Measurements from ENCODE around the gene BTBD2. TPM values are rescaled to one million over a fixed set of nuclear protein-coding genes. Genes with fewer than 3 reads are reported as not detected.

BTBD2 gene
- polyA plus RNA-seq, 1 donor from 2014 or later, result 46.1 TPM

DNA sequence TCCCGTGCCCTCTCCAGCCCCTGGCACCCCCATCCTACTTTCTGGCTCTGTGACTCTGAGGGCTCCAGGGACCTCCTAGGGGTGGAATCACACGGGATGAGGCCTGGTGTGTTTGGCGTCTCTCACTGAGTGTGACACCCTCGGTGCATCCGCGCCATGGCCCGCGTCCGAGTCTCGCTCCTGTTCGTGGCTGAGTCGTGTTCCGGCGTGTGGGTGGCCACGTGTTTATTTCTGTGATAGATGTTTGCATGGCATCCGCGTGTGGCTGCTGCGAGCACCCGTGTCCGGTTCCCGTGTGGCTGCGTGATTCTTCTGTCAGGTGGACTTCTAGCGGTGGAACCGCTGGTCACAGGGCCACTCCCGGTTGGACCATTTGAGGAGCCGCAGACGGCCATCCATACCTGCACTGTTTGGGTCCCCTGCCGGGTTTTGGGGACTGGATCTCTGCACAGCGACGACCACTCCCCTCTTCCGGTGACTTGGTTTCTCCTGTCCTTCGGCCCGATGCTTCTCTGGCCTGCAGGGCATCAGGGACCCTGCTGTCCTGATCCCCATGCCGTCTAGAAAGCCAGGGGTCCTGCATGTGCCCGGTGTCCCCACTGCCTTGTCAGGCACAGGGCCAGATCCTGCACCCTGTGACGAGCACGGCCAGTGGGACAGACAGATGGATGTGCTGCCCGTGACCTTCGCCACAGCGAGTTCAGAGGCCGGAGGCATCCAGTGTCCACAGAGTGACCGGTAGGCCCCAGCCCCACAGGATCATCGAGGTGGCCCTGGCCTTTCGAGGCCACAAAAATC is 66.0 kb downstream of the BTBD2 start:
- no peaks in the 10 kb centered on the region for H4K20me1 ChIP-seq (ENCODE audit: insufficient read depth)
- no peaks in the 10 kb centered on the region for H3K36me3 ChIP-seq (ENCODE audit: insufficient read depth, low read length)

DNA sequence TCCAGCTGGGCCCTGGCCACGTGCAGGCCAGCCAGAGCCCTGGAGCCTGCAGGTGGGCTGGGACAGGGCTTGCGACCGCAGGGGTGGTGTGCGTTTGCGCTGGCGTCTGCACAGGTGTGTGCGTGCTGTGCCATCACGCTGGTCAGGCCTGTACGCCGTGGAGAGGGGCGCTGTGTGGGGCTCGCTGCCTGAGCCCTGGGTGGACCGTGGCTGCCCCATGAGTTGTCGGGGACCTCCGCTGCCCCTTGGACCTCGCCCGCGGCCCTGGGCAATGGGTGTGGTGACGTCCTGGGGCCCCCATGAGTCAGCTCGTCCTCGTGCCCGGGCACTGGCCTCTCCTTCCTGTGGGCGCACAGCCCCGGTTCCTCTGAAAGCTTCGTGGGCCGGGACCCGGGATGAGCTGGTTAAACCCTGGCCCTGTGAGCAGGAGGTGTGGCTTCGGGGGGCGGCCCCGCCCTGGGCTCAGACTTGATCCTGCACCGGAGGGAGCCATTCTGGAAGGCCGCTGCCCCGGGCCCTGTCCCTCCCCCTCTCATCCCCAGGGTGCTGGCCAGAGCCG is 67.8 kb downstream of the BTBD2 start:
- Histone ChIP-seq H3K4me3 (ENCODE audit: low read length) (no peak overlapping the region), H3K9ac (ENCODE audit: low read length) (no peak overlapping the region), H3K27ac (ENCODE audit: low read length) (no peak overlapping the region), H3K36me3 (ENCODE audit: insufficient read depth, low read length) (no peaks in the 10 kb centered on the region), H3K4me2 (ENCODE audit: low read length) (no peak overlapping the region), H3K9me3 (ENCODE audit: low read length) (no peaks in the 10 kb centered on the region), H3F3A (ENCODE audit: insufficient read depth, low read length, poor library complexity, severe bottlenecking) (no peaks in the 10 kb centered on the region), H4K20me1 (ENCODE audit: insufficient read depth) (no peaks in the 10 kb centered on the region), H3K9me2 (ENCODE audit: insufficient read depth, low read length) (no peaks in the 10 kb centered on the region), H2AFZ (ENCODE audit: low read depth, low read length) (no peak overlapping the region), H3K79me2 (replicated peaks; ENCODE audit: insufficient read depth, low read length) (peaks cover 70% of the 10 kb centered on the region), H3K27me3 (ENCODE audit: insufficient read depth, low read depth, low read length) (no peaks in the 10 kb centered on the region)
- TF ChIP-seq, protein P1, sequence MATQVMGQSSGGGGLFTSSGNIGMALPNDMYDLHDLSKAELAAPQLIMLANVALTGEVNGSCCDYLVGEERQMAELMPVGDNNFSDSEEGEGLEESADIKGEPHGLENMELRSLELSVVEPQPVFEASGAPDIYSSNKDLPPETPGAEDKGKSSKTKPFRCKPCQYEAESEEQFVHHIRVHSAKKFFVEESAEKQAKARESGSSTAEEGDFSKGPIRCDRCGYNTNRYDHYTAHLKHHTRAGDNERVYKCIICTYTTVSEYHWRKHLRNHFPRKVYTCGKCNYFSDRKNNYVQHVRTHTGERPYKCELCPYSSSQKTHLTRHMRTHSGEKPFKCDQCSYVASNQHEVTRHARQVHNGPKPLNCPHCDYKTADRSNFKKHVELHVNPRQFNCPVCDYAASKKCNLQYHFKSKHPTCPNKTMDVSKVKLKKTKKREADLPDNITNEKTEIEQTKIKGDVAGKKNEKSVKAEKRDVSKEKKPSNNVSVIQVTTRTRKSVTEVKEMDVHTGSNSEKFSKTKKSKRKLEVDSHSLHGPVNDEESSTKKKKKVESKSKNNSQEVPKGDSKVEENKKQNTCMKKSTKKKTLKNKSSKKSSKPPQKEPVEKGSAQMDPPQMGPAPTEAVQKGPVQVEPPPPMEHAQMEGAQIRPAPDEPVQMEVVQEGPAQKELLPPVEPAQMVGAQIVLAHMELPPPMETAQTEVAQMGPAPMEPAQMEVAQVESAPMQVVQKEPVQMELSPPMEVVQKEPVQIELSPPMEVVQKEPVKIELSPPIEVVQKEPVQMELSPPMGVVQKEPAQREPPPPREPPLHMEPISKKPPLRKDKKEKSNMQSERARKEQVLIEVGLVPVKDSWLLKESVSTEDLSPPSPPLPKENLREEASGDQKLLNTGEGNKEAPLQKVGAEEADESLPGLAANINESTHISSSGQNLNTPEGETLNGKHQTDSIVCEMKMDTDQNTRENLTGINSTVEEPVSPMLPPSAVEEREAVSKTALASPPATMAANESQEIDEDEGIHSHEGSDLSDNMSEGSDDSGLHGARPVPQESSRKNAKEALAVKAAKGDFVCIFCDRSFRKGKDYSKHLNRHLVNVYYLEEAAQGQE (IDR thresholded peaks at IDR 0.05; ENCODE audit: borderline replicate concordance), result no peak
- TF ChIP-seq TAF1 (IDR thresholded peaks at IDR 0.05; ENCODE audit: low read depth), result no peak
- no peak for TF ChIP-seq POLR2AphosphoS5 (IDR thresholded peaks at IDR 0.05)
- no peak for TF ChIP-seq SMC3 (conservative IDR thresholded peaks at IDR 0.05; ENCODE audit: poor library complexity)
- TF ChIP-seq RAD21 (conservative IDR thresholded peaks at IDR 0.05), result no peak
- TF ChIP-seq EZH2 (IDR thresholded peaks at IDR 0.05; ENCODE audit: borderline replicate concordance, insufficient read depth, low read length, poor library complexity, severe bottlenecking), result no peak
- no peak for TF ChIP-seq EP300 (conservative IDR thresholded peaks at IDR 0.05; ENCODE audit: poor library complexity, severe bottlenecking)
- TF ChIP-seq, protein P2, sequence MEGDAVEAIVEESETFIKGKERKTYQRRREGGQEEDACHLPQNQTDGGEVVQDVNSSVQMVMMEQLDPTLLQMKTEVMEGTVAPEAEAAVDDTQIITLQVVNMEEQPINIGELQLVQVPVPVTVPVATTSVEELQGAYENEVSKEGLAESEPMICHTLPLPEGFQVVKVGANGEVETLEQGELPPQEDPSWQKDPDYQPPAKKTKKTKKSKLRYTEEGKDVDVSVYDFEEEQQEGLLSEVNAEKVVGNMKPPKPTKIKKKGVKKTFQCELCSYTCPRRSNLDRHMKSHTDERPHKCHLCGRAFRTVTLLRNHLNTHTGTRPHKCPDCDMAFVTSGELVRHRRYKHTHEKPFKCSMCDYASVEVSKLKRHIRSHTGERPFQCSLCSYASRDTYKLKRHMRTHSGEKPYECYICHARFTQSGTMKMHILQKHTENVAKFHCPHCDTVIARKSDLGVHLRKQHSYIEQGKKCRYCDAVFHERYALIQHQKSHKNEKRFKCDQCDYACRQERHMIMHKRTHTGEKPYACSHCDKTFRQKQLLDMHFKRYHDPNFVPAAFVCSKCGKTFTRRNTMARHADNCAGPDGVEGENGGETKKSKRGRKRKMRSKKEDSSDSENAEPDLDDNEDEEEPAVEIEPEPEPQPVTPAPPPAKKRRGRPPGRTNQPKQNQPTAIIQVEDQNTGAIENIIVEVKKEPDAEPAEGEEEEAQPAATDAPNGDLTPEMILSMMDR (IDR thresholded peaks at IDR 0.05; ENCODE audit: poor library complexity, severe bottlenecking), result no peak
- TF ChIP-seq MXI1 (conservative IDR thresholded peaks at IDR 0.05; ENCODE audit: poor library complexity, severe bottlenecking), result no peak

More for the DNA sequence above, 66.0 kb downstream of the BTBD2 start:
- no peak overlapping the region for H3K27ac ChIP-seq (ENCODE audit: low read length)
- H3K4me3 ChIP-seq (ENCODE audit: low read length), result no peak overlapping the region
- H3K9me2 ChIP-seq (ENCODE audit: insufficient read depth, low read length), result no peaks in the 10 kb centered on the region
- no peak for TF ChIP-seq POLR2AphosphoS5 (IDR thresholded peaks at IDR 0.05)
- no peak for TF ChIP-seq SMC3 (conservative IDR thresholded peaks at IDR 0.05; ENCODE audit: poor library complexity)
- TF ChIP-seq MXI1 (conservative IDR thresholded peaks at IDR 0.05; ENCODE audit: poor library complexity, severe bottlenecking), result no peak
- H3K27me3 ChIP-seq (ENCODE audit: insufficient read depth, low read depth, low read length), result no peaks in the 10 kb centered on the region
- no peak overlapping the region for H3K9ac ChIP-seq (ENCODE audit: low read length)
- no peak overlapping the region for H2AFZ ChIP-seq (ENCODE audit: low read depth, low read length)
- H3K9me3 ChIP-seq (ENCODE audit: low read length), result no peaks in the 10 kb centered on the region
- H3F3A ChIP-seq (ENCODE audit: insufficient read depth, low read length, poor library complexity, severe bottlenecking), result no peaks in the 10 kb centered on the region
- H3K4me2 ChIP-seq (ENCODE audit: low read length), result no peak overlapping the region
- peaks cover 57% of the 10 kb centered on the region for H3K79me2 ChIP-seq (replicated peaks; ENCODE audit: insufficient read depth, low read length)

Measured in neural cell (in vitro differentiated cells).